Body of pancreas (tissue), 4 donors: ENCODE data around the gene HPRT1. TPM values are rescaled to one million over a fixed set of nuclear protein-coding genes. Genes with fewer than 3 reads are reported as not detected.

Experiments
- ATAC-seq: fragments of 150-250 bp; one replicate; pipeline ENCODE4 v1.9.1; 2016
- DNase-seq, 4 donors: peaks; one replicate each; pipeline ENCODE4 v3.0.0-alpha.2; 2019
- H3K27ac ChIP-seq, 4 donors: fragments of 200-600 bp; sonication (generic); 1 replicate in 3 of 4; 2 replicates in 1 of 4; pipeline versions ENCODE4 v1.5.1 to v1.6.1; 2016 to 2019; ENCODE audit warnings: mild to moderate bottlenecking in 1 of 4, mixed read lengths in 1 of 4, moderate library complexity in 1 of 4
- H3K27me3 ChIP-seq, 2 donors: fragments of 200-600 bp; sonication (generic); one replicate each; pipeline ENCODE4 v1.6.0; 2016; ENCODE audit warnings: mild to moderate bottlenecking in 1 of 2
- H3K36me3 ChIP-seq, 2 donors: fragments of 200-600 bp; sonication (generic); replicated peaks in 1 of 2; 2 replicates each; pipeline ENCODE4 v1.5.1; 2016; ENCODE audit warnings: low read depth in 2 of 2; ENCODE audit not compliant: insufficient read depth in 1 of 2
- H3K4me1 ChIP-seq: fragments of 200-600 bp; sonication (generic); one replicate; pipeline ENCODE4 v1.6.0; 2016
- H3K4me3 ChIP-seq, 2 donors: fragments of 200-600 bp; sonication (generic); 1 replicate in 1 of 2; 2 replicates in 1 of 2; pipeline ENCODE4 v1.5.1; 2016 to 2019
- H3K9me3 ChIP-seq, 3 donors: fragments of 200-600 bp; sonication (generic); 1 replicate in 2 of 3; 2 replicates in 1 of 3; pipeline ENCODE4 v1.5.1; 2016
- POLR2A ChIP-seq, 3 donors: fragments of 450-650 bp; IDR thresholded peaks; one replicate each; pipeline ENCODE4 v1.6.1; 2016; ENCODE audit warnings: antibody characterized with exemption in 3 of 3, mild to moderate bottlenecking in 2 of 3
- WGBS, 2 donors: methylation state at CpG; one replicate each; pipeline ENCODE4 v1.1.5; 2017; 5-methylcytosine and 5-hydroxymethylcytosine counted together
- intact Hi-C: fragments of 100-400 bp; cut with DNase I; formaldehyde crosslinking; loops from one replicate; pipeline ENCODE4 v1.15.1; 2023
- total RNA-seq, 2 donors: library from RNA; depleted of rRNA; stranded (reverse); fragments of >200 nt; gene quantifications; one replicate each; pipeline ENCODE4 v1.1.0, GENCODE V29; 2016
- TF ChIP-seq, protein P1 (sequence below), 7 experiments: fragments of 450-650 bp in 4 of 7; fragments of 200-600 bp in 3 of 7; sonication (generic) in 3 of 7; IDR thresholded peaks; one replicate each; pipeline ENCODE4 v1.5.1; 2016 to 2019; ENCODE audit warnings: antibody characterized with exemption in 7 of 7

HPRT1 gene
- total RNA-seq, 2 donors from 2014 or later = 15.8 to 18.7 TPM

DNA sequence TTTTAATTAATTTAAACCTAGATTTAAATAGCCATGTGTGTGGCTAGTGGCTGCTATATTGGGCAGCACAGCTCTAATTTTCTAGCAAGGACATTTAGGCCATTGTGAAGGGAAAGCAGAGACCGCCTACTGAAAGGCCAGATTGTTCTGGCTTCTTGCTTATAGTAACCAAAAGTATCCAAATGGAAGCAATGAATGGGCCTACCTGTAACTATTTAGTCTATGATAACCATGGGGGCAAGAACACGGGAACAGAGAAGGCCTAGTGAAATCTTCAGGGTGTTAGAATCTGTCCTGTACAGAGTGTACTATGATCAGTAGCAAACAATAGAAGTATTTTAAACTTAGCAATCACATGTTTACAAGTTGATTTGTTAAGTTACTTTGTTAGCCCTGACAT is 16.5 kb upstream of the HPRT1 start:
- TF ChIP-seq, protein P1, sequence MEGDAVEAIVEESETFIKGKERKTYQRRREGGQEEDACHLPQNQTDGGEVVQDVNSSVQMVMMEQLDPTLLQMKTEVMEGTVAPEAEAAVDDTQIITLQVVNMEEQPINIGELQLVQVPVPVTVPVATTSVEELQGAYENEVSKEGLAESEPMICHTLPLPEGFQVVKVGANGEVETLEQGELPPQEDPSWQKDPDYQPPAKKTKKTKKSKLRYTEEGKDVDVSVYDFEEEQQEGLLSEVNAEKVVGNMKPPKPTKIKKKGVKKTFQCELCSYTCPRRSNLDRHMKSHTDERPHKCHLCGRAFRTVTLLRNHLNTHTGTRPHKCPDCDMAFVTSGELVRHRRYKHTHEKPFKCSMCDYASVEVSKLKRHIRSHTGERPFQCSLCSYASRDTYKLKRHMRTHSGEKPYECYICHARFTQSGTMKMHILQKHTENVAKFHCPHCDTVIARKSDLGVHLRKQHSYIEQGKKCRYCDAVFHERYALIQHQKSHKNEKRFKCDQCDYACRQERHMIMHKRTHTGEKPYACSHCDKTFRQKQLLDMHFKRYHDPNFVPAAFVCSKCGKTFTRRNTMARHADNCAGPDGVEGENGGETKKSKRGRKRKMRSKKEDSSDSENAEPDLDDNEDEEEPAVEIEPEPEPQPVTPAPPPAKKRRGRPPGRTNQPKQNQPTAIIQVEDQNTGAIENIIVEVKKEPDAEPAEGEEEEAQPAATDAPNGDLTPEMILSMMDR (IDR thresholded peaks at IDR 0.05) = no peak
- TF ChIP-seq POLR2A (IDR thresholded peaks at IDR 0.05) = no peak
- Histone ChIP-seq H3K27me3 (no peaks in the 10 kb centered on the region), H3K9me3 (no peaks in the 10 kb centered on the region), H3K27ac (no peak overlapping the region), H3K4me3 (no peak overlapping the region), H3K36me3 (no peaks in the 10 kb centered on the region), H3K4me1 (no peaks in the 10 kb centered on the region)
- 81 to 85% methylated on average over 2 of the region's 2 CpGs for WGBS, 2 donors
- no peak for DNase-seq
- no peak for ATAC-seq
- intact Hi-C loops = no loop called here

DNA sequence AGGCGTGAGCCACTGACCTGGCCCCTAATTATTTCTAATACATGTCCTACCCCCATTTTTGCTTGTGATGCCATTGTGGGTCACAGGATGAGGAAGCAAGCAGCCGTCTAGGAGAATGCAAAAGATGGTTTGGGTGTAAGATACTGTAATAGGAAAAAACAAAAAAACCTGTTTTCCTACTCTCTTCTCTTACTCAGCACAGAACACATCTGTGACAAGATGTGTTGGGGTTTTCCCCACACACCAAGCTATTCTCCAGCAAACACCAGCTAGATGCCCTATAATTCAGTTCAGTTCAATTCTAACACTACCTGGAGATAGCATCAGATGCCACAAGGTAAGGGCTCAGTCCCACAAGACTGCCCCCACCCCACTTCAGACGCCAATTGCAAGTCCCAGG is 15.3 kb upstream of the HPRT1 start:
- DNase-seq = no peak

DNA sequence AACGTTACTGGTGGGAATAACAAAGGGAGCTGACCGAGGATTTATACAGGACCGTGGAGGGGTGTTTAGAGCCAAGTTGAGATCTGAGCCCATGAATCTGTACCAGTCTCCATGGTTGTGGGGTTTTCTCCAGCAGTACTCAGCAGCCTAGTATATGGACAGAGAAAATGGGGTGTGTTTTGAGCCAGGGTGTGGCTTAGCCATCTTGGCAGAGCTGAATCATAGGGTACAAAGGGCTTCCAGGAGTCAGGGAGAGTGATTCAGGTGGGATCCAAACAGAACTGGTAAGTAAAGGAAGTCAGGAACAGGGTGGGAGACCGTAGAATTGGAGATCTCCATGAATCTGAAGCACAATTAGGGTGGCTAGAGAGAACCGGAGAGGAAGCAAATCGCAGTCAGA is 7.4 kb upstream of the HPRT1 start:
- ATAC-seq (no peak), DNase-seq (no peak)
- no peak for TF ChIP-seq POLR2A (IDR thresholded peaks at IDR 0.05)
- TF ChIP-seq, protein P1 (IDR thresholded peaks at IDR 0.05) = no peak
- Histone ChIP-seq H3K4me3 (no peak overlapping the region), H3K4me1 (no peaks in the 10 kb centered on the region), H3K27me3 (no peaks in the 10 kb centered on the region), H3K27ac (no peak overlapping the region), H3K36me3 (no peaks in the 10 kb centered on the region), H3K9me3 (no peaks in the 10 kb centered on the region)
- intact Hi-C loops = no loop called here
- WGBS, 2 donors = 84 to 92% methylated on average over 6 of the region's 6 CpGs

More for the DNA sequence above, 15.3 kb upstream of the HPRT1 start:
- H3K36me3 ChIP-seq = no peaks in the 10 kb centered on the region
- 77 to 89% methylated on average over 2 to 3 of the region's 3 CpGs for WGBS, 2 donors
- no peak overlapping the region for H3K4me3 ChIP-seq
- TF ChIP-seq, protein P1 (IDR thresholded peaks at IDR 0.05) = no peak
- no peak for TF ChIP-seq POLR2A (IDR thresholded peaks at IDR 0.05)
- H3K9me3 ChIP-seq = no peaks in the 10 kb centered on the region
- no peak for ATAC-seq
- no peak overlapping the region for H3K27ac ChIP-seq
- intact Hi-C loops = no loop called here
- H3K4me1 ChIP-seq = no peaks in the 10 kb centered on the region
- H3K27me3 ChIP-seq = no peaks in the 10 kb centered on the region

DNA sequence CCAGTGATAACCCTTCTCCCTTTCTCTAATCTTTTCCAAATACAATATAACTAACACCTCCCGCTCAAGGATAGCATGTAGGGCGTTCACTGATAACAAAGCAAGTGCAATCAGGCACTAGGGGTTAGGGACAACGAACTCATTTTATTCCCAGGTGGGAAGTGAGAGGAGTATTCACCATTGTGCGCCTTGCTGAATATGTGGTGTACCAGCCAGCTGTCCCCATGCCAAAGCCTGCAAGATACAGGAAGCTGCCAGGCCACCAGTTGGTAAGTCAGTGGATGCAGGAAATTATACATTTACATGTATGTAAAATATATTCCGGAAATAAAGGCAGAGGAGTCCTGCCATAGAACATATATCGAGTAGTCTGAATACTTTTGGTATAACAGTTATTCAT is 6.3 kb upstream of the HPRT1 start:
- no peaks in the 10 kb centered on the region for H3K36me3 ChIP-seq
- no peaks in the 10 kb centered on the region for H3K9me3 ChIP-seq
- H3K4me3 ChIP-seq = no peak overlapping the region
- H3K4me1 ChIP-seq = no peaks in the 10 kb centered on the region
- no peak overlapping the region for H3K27ac ChIP-seq
- no peak for ATAC-seq
- 28 to 32% methylated on average over 6 of the region's 6 CpGs for WGBS, 2 donors
- DNase-seq = peak in 3 of 4 donors; percentile 14 to 61 (median 24)
- H3K27me3 ChIP-seq = no peaks in the 10 kb centered on the region
- intact Hi-C loops = no loop called here
- TF ChIP-seq POLR2A (IDR thresholded peaks at IDR 0.05) = no peak
- TF ChIP-seq, protein P1 (IDR thresholded peaks at IDR 0.05) = no peak

DNA sequence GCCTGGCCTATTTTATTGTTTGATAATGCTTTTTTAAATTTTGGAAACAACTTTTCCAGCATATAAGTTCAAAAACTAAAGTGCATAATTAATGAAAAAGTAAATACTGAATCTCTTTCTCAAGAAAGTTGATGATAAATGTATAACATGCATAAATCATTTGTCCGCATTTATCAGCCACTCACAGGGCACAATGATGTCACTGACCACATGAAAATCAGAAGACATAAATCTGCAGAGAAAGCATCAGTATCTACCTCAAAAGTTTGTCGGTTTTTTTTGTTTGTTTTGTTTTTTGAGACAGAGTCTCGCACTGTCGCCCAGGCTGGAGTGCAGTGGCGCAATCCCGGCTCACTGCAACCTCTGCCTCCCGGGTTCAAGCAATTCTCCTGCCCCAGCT is 5.5 kb upstream of the HPRT1 start:
- intact Hi-C loops = no loop called here
- no peaks in the 10 kb centered on the region for H3K9me3 ChIP-seq
- no peak overlapping the region for H3K4me3 ChIP-seq
- 87 to 99% methylated on average over 4 to 7 of the region's 7 CpGs for WGBS, 2 donors
- no peaks in the 10 kb centered on the region for H3K27me3 ChIP-seq
- H3K4me1 ChIP-seq = peaks cover 2% of the 10 kb centered on the region
- H3K36me3 ChIP-seq = no peaks in the 10 kb centered on the region
- H3K27ac ChIP-seq = no peak overlapping the region
- TF ChIP-seq, protein P1 (IDR thresholded peaks at IDR 0.05) = no peak
- ATAC-seq (no peak), DNase-seq (no peak)
